ENCODE data around the gene GLYATL2. TPM values are rescaled to one million over a fixed set of nuclear protein-coding genes. Genes with fewer than 3 reads are reported as not detected.

Gene GLYATL2
- total RNA-seq, 1 experiment from 2014 or later: not detected

DNA sequence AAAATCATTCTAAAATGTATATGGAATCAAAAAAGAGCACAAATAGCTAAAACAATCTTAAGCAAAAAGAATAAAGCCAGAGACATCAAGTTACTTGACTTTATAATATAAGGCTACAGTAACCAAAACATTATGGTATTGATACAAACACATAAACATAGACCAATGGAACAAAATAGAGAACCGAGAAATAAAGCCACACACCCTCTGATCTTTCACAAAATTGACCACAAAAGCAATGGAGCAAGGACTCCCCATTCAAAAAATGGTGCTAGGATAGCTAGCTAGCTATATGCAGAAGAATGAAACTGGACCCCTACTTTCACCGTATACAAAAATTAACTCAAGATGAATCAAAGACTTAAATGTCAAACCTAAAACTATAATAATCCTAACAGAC lies 43.2 kb downstream of the GLYATL2 start:
- RAD21 ChIA-PET (ENCODE audit: low non-redundant PET in 1 of 2, low total read pairs in 2 of 2, uncharacterized antibody in 2 of 2, unreplicated experiment in 2 of 2): no interaction called here
- no peaks in the 10 kb centered on the region for H3K9me2 ChIP-seq (ENCODE audit: insufficient read depth)
- H3K27me3 ChIP-seq (ENCODE audit: insufficient read depth, low read length): no peaks in the 10 kb centered on the region
- no peaks in the 10 kb centered on the region for H4K20me1 ChIP-seq (ENCODE audit: insufficient read depth)
- H3K9ac ChIP-seq (ENCODE audit: low read length): no peak overlapping the region
- intact Hi-C loops (cut with micrococcal nuclease): no loop called here
- BruUV-seq (replicated peaks): no TSS peak
- no peak for TF ChIP-seq CBX3 (IDR thresholded peaks at IDR 0.05; ENCODE audit: low read depth)
- TF ChIP-seq TCF7L2 (IDR thresholded peaks at IDR 0.05; ENCODE audit: borderline replicate concordance, extremely low read depth, insufficient read depth, insufficient read length): no peak
- TF ChIP-seq, protein P1, sequence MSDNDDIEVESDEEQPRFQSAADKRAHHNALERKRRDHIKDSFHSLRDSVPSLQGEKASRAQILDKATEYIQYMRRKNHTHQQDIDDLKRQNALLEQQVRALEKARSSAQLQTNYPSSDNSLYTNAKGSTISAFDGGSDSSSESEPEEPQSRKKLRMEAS (IDR thresholded peaks at IDR 0.05): no peak
- TF ChIP-seq JUND (IDR thresholded peaks at IDR 0.05): no peak
- TF ChIP-seq, protein P2, sequence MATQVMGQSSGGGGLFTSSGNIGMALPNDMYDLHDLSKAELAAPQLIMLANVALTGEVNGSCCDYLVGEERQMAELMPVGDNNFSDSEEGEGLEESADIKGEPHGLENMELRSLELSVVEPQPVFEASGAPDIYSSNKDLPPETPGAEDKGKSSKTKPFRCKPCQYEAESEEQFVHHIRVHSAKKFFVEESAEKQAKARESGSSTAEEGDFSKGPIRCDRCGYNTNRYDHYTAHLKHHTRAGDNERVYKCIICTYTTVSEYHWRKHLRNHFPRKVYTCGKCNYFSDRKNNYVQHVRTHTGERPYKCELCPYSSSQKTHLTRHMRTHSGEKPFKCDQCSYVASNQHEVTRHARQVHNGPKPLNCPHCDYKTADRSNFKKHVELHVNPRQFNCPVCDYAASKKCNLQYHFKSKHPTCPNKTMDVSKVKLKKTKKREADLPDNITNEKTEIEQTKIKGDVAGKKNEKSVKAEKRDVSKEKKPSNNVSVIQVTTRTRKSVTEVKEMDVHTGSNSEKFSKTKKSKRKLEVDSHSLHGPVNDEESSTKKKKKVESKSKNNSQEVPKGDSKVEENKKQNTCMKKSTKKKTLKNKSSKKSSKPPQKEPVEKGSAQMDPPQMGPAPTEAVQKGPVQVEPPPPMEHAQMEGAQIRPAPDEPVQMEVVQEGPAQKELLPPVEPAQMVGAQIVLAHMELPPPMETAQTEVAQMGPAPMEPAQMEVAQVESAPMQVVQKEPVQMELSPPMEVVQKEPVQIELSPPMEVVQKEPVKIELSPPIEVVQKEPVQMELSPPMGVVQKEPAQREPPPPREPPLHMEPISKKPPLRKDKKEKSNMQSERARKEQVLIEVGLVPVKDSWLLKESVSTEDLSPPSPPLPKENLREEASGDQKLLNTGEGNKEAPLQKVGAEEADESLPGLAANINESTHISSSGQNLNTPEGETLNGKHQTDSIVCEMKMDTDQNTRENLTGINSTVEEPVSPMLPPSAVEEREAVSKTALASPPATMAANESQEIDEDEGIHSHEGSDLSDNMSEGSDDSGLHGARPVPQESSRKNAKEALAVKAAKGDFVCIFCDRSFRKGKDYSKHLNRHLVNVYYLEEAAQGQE (IDR thresholded peaks at IDR 0.05; ENCODE audit: low read depth): no peak
- TF ChIP-seq POLR2A (IDR thresholded peaks at IDR 0.05; ENCODE audit: borderline replicate concordance, extremely low read depth, insufficient read depth, insufficient read length): no peak
- no peak for TF ChIP-seq FOSL1 (IDR thresholded peaks at IDR 0.05; ENCODE audit: low read depth)
- TF ChIP-seq EZH2 (IDR thresholded peaks at IDR 0.05): no peak
- no peak for TF ChIP-seq ZNF274 (IDR thresholded peaks at IDR 0.05; ENCODE audit: low read depth, low read length)
- no peak overlapping the region for H2AFZ ChIP-seq (ENCODE audit: low read depth, low read length, poor library complexity, severe bottlenecking)
- no peak for DNase-seq (ENCODE audit: low read depth, low spot score)
- POLR2A ChIA-PET: no interaction called here
- H3K9me3 ChIP-seq (ENCODE audit: control insufficient read depth in 1 of 2, insufficient read depth in 1 of 2, low read depth in 1 of 2, low read length in 2 of 2): no peaks in the 10 kb centered on the region
- CTCF ChIA-PET: no interaction called here
- H3K79me2 ChIP-seq (ENCODE audit: insufficient read depth, low read length): no peaks in the 10 kb centered on the region
- no peaks in the 10 kb centered on the region for H3K4me1 ChIP-seq (ENCODE audit: control insufficient read depth in 1 of 2, insufficient read depth in 2 of 2, low read length in 2 of 2)
- H3K36me3 ChIP-seq (ENCODE audit: control insufficient read depth in 1 of 2, insufficient read depth in 2 of 2, low read length in 2 of 2): no peaks in the 10 kb centered on the region
- H3K4me3 ChIP-seq (replicated peaks in 1 of 2; ENCODE audit: low read depth in 1 of 2, low read length in 2 of 2): no peak overlapping the region
- H3K27ac ChIP-seq (ENCODE audit: low read depth, low read length): no peak overlapping the region
- ATAC-seq: no peak
- H3K4me2 ChIP-seq (ENCODE audit: low read length): no peak overlapping the region
